SKM-1 treated with dmso at 0.1 percent for 144 hours (cell line): ENCODE measurements around the gene PPP1R16B.
"Not testable (repeated sequence)": the region's sequence is repeated elsewhere in the genome, so short reads cannot be mapped to it uniquely, and the experiment has no call there.

Experiments
- DNase-seq: peaks from one replicate; lab custom pipeline; 2025; ENCODE audit not compliant: unreplicated experiment; lab: John Stamatoyannopoulos, UW

Gene PPP1R16B

DNA sequence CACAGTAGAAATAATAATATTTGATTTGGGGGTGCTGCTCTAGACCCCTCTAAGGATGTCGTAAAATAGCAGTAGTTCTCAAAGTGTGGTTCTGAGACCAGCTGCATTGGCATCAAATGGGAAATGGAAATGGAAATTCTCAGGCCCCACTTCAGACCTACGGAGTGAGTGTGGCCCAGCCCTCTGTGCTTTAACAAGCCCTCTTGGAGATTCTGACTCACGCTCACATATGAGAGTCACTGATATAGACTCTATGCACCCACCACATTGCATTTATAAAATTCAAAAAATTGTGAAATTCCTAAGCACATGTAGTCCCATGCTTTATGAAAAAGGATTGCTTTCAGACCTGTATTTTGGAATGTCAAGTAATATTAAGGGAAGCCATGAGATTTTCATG, 14.2 kb upstream of the PPP1R16B start:
- no peak for DNase-seq

- DNase-seq, result no peak
Measured at GRCh38 chr20:38791940-38792339, 13.6 kb upstream of the PPP1R16B start.

DNA sequence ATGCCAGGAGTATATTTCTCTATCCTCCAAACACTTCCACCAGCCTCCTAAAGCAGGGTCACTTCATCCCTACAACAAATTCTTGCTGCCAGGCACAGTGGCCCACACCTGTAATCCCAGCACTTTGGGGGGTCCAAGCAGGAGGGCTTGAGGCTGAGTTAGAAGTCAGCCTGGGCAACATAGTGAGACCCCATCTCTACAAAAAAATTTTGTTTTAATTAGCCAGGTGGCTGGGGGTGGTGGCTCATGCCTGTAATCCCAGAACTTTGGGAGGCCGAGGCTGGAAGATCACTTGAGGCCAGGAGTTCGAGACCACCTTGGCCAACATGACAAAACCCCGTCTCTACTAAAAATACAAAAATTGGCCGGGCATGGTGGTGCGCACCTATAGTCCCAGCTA, 11.4 kb upstream of the PPP1R16B start:
- DNase-seq, result not testable (repeated sequence)

- DNase-seq, result peak; percentile 53
Measured at GRCh38 chr20:38798266-38798665, 7.2 kb upstream of the PPP1R16B start.

DNA sequence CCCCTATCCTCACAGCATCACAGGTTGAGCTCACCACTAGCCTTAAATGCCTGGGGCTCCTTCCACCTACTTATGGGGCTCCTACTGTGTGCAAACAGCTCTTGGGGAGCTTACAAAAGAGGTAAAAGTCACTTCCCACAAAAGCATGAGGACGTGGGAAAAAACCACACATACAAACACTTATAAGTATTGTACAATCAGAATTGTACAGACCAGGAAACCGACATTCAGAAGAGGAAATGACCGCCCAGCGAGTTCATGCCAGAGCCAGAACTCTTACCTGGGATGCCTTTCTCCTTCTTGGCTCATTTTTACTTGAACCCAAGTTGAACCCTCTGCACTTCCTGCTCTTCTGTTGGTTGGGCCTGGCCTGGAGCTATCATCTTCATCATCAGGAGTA, 6.3 kb upstream of the PPP1R16B start:
- DNase-seq, result peak; percentile 93

DNA sequence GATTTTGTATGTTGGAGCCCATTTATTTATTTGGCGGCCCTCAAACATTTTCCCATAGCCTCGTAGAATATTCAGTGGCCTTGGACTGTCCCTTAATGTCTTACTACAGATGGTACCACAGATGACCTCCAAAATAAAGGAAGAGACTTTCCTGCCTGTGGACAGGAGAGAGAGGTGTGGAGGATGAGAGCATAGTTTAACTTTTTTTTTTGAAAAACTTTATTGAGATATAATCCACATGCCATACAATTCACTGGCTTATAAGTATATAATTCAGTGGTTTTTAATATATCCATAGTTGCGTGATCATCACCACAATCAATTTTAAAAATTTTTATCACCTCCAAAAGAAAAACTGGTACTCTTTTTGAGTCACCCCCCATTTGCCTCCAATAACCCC, 4.6 kb upstream of the PPP1R16B start:
- no peak for DNase-seq

- no peak for DNase-seq
Measured at GRCh38 chr20:38804221-38804620, 1.3 kb upstream of the PPP1R16B start.

DNA sequence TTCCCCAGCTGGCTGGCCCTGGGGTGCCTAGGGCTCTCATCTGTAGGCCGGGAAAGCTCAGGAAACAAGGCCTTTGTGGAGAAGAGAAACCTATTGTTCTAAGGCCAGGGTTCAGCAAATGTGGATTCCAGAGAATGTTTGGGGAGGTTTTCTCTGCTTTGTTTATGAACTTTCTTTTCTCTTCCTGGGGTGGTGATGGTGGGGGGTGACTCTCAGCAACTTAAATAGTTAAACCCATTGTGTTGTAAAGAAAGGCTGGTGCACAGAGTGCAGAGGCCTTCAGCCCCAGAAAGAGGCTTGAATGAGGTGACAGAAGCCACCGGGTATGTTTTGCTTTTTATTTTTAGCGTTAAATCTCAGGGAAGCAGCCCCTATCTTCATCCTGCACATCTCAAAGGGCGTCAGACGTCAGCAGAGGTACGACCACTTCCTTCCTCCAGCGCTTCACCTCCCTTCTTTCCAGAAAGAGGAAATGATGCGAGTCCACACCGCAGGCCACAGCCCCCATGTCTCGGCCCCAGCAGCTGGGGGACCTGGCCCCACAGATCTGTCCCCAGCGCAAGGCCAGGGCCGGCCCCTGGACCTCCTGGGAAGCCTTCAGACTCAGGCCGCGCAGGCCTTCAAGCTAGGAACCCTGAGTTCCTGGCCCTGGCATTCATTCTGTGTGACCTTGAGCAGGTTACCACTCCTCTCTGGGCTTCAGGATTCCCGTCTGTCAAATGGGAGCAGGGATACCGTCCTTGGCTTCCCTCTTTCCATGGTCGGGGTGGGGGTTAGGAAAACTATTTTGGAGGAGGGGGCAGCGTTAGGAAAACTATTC, 605 bp upstream of the PPP1R16B start:
- peak; percentile 83 for DNase-seq

GRCh38 chr20:38805958-38806854, 709 bp downstream of the PPP1R16B start:
- DNase-seq, result no peak

DNA sequence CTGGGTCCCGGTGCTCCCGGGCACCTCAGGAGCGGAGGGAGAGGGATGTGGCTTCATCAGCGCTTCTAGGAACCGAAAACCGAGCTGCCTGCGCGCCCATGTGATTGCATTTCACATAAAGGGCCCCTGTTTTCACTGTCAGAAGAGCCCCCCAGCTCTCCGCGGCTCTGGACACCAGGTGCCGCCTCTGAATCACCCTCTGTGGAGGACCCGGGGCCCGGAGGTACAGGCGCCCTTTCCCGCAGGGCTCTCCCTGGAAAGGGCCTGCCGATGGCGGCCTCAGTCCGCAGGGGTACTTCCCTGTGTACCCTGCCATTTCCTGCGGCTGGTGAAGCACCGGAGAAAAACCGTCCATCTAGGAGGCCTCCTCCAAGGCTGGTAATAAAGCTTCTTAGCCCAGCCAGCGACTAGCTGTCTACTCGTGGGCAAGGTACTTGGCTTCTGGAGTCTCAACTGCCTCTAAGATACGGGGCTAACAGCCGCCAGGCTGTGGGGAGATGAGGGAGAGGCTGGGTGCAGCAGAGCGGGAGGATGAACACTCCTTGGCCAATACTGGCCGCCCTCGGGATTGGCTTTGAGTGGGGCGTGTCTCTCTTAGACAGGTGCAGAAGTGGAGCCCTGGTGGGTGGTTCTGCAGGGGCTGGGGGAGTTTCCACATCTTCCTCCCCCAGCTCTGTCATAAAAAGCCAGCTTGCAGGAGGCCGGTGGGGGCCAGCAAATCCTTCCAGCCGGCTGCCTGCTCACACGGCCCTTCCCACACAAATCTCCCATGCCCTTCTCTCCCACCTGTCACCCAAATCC, 1.6 kb downstream of the PPP1R16B start:
- no peak for DNase-seq

GRCh38 chr20:38809942-38810341, 4.4 kb downstream of the PPP1R16B start:
- no peak for DNase-seq

GRCh38 chr20:38810926-38811630, 5.6 kb downstream of the PPP1R16B start:
- peak; percentile 70 for DNase-seq

GRCh38 chr20:38811769-38812168, 6.3 kb downstream of the PPP1R16B start:
- no peak for DNase-seq

DNA sequence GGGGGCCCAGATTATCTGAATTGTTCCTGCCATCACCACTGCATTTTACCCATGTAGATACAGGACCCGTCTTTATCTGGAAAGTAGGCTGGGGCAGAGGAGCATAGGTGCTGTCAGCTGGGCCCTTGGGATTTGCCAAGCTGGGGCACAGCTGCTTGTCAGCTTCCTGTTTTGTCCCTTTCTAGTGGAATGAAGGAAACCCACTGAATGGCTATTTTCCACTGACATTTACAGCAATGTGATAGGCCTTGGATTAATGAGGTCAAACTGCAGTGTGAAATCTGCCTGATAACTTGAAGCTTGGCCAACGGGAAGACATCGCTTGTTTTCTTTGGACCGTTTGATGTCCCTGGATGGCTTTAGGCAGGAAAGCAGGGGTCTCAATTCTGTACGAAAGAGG, 6.7 kb downstream of the PPP1R16B start:
- no peak for DNase-seq

- no peak for DNase-seq
Measured at GRCh38 chr20:38812709-38813573, 7.4 kb downstream of the PPP1R16B start.

DNA sequence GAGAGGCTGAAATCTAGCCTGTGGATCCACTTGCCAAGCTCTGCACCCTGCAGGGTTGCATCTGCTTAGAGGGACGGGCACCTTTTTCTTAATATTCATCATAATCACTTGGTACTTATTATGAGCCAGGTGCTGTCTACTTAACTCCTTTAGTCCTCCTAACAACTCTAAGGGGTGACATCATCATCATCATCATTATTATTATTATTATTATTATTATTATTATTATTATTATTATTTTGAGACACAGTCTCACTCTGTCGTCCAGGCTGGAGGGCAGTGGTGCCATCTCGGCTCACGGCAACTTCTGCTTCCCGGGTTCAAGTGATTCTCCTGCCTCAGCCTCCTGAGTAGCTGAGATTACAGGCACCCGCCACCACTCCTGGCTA, 8.1 kb downstream of the PPP1R16B start:
- not testable (repeated sequence) for DNase-seq

- DNase-seq, result no peak
Measured at GRCh38 chr20:38815446-38815845, 9.9 kb downstream of the PPP1R16B start.

DNA sequence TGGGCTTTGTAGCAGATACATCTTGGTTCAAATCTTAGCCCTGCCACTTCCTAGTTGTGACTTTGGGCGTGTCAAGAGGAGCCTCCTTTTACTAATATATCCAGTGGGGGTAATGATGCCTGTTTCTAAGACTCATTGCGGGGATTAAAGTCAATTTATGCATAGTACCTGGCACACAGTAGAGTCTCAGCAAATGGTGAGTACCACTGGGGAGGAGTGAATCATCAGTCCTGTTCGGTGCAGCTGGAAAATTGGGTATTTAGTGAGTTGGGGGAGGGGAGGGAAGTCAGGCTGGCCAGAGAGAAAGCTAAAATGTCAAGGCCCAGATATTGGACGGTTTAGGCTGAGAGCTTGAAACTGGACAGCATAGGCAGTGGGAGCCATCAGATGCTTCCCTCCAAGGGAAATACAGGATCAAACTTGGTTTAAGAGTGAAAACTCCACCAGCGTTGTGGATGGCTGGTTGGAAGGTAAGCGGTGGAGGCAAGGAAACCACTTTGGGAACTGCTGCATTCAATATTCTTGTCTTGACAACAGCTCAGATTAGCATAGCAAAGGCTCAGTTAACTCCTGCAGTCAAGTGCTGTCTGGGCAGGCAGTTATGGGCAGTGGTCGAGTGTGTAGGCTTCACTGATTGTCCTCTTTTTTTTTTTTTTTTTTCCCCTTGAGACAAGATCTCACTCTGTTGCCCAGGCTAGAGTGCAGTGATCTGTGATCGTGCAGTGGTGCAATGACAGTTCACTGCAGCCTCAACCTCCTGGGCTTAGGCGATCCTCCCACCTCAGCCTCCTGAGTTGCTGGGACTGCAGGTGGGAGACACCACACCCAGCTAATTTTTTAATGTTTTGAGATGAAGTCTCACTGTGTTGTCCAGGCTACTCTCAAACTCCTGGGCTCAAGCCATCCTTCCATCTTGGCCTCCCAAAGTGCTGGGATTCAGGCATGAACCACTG, 12.9 kb downstream of the PPP1R16B start:
- DNase-seq, result no peak

GRCh38 chr20:38825571-38825900, 20.0 kb downstream of the PPP1R16B start:
- DNase-seq, result no peak
